Coronary artery (tissue), 2 donors: ENCODE measurements around the gene RASAL2.

Experiments
- DNase-seq: peaks from one replicate; pipeline ENCODE4 v3.0.0-alpha.2; 2017; ENCODE audit warnings: low spot score
- H3K27ac ChIP-seq, 2 donors: fragments of 200-600 bp; sonication (generic); one replicate each; pipeline ENCODE4 v1.5.1; 2016 to 2019
- H3K4me3 ChIP-seq: fragments of 200-600 bp; sonication (generic); 2 replicates; pipeline ENCODE4 v1.5.1; 2016; ENCODE audit warnings: mild to moderate bottlenecking, moderate library complexity
- CTCF ChIP-seq: fragments of 200-600 bp; sonication (generic); IDR thresholded peaks from one replicate; pipeline ENCODE4 v1.5.1; 2019; ENCODE audit warnings: antibody characterized with exemption

The RASAL2 gene

GRCh38 chr1:178465011-178465410 lies 371.1 kb downstream of the RASAL2 start:
- DNase-seq: no peak
- no peak for TF ChIP-seq CTCF
- no peak overlapping the region for H3K4me3 ChIP-seq
- no peak overlapping the region for H3K27ac ChIP-seq

- DNase-seq: no peak
- no peak overlapping the region for H3K27ac ChIP-seq
- no peak overlapping the region for H3K4me3 ChIP-seq
- no peak for TF ChIP-seq CTCF
Measured at GRCh38 chr1:178467837-178468236, 373.9 kb downstream of the RASAL2 start.

- H3K27ac ChIP-seq: no peak overlapping the region
- H3K4me3 ChIP-seq: no peak overlapping the region
- no peak for DNase-seq
- TF ChIP-seq CTCF: no peak
Measured at GRCh38 chr1:178470411-178470960, 376.6 kb downstream of the RASAL2 start.

- Histone ChIP-seq H3K27ac (no peak overlapping the region), H3K4me3 (no peak overlapping the region)
- TF ChIP-seq CTCF: no peak
- DNase-seq: no peak
Measured at GRCh38 chr1:178472531-178472930, 378.6 kb downstream of the RASAL2 start.

GRCh38 chr1:178477373-178477772 lies 383.5 kb downstream of the RASAL2 start:
- Histone ChIP-seq H3K4me3 (no peak overlapping the region), H3K27ac (no peak overlapping the region)
- TF ChIP-seq CTCF: no peak

GRCh38 chr1:178477841-178478240 lies 383.9 kb downstream of the RASAL2 start:
- TF ChIP-seq CTCF: no peak
- no peak for DNase-seq
- no peak overlapping the region for H3K4me3 ChIP-seq
- no peak overlapping the region for H3K27ac ChIP-seq

More at GRCh38 chr1:178477373-178477772, 383.5 kb downstream of the RASAL2 start:
- no peak for DNase-seq

- no peak for TF ChIP-seq CTCF
- no peak overlapping the region for H3K27ac ChIP-seq
- H3K4me3 ChIP-seq: no peak overlapping the region
- DNase-seq: no peak
Measured at GRCh38 chr1:178483251-178483957, 389.5 kb downstream of the RASAL2 start.
